PC-9 (cell line): Measurements from ENCODE around the gene SPTSSB.

Source experiments
- CTCF ChIP-seq: fragments of 200-600 bp; sonication (generic); conservative IDR thresholded peaks from 2 replicates; pipeline ENCODE4 v1.6.1; 2017; ENCODE audit warnings: mixed run types, antibody characterized with exemption, mild to moderate bottlenecking, moderate library complexity
- EZH2 ChIP-seq: fragments of 200-600 bp; sonication (generic); IDR thresholded peaks from 2 replicates; pipeline ENCODE4 v1.8.0; 2017; ENCODE audit warnings: antibody characterized with exemption, low read depth

GRCh38 chr3:161314836-161315395 lies 56.4 kb downstream of the SPTSSB start:
- no peak for TF ChIP-seq CTCF
- TF ChIP-seq EZH2 = no peak
